Measurements from ENCODE around the gene HACL1.

The HACL1 gene

DNA sequence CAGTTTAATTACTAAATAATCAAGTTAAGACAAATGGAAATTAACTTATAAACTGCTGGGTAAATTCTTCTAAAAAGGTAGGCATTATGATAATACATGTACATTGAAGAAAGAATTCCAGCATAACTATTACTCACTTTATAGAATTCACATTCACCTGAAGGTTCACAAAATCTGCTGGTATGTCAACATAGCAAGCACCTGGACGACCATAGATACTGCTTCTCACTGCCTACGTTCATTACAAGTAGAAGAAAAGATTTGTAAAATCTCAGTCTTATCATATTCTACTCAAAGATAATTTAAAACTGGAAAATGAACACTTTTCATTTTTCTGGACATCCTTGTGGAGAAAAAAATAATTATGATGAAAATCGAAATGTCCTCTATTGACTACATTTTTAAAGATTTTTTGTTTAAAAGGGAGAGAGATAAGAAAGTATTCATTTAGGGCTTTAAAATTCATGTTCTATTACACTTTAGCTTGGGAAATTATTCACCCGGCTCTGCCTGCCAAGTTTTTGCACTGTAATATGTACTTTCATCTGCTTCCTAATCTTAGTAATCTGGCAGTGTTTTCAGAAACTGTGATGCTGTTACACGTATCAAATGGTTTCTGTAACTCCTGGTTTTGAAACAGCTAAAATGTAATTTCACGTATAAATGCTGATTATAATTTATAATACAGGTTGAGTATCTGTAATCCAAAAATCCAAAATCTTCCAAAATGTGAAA is 16.1 kb downstream of the HACL1 start:
- TF ChIP-seq, protein P1, sequence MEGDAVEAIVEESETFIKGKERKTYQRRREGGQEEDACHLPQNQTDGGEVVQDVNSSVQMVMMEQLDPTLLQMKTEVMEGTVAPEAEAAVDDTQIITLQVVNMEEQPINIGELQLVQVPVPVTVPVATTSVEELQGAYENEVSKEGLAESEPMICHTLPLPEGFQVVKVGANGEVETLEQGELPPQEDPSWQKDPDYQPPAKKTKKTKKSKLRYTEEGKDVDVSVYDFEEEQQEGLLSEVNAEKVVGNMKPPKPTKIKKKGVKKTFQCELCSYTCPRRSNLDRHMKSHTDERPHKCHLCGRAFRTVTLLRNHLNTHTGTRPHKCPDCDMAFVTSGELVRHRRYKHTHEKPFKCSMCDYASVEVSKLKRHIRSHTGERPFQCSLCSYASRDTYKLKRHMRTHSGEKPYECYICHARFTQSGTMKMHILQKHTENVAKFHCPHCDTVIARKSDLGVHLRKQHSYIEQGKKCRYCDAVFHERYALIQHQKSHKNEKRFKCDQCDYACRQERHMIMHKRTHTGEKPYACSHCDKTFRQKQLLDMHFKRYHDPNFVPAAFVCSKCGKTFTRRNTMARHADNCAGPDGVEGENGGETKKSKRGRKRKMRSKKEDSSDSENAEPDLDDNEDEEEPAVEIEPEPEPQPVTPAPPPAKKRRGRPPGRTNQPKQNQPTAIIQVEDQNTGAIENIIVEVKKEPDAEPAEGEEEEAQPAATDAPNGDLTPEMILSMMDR (IDR thresholded peaks at IDR 0.05; ENCODE audit: poor library complexity, severe bottlenecking) = no peak
- DNase-seq (ENCODE audit: low spot score) (no peak), ATAC-seq (ENCODE audit: low read depth) (no peak)
- Histone ChIP-seq H3K27me3 (ENCODE audit: insufficient read depth, poor library complexity, severe bottlenecking) (no peaks in the 10 kb centered on the region), H3K27ac (ENCODE audit: poor library complexity, severe bottlenecking) (no peak overlapping the region), H3K9me3 (ENCODE audit: severe bottlenecking) (no peaks in the 10 kb centered on the region), H3K4me3 (ENCODE audit: severe bottlenecking) (no peak overlapping the region), H3K4me1 (ENCODE audit: insufficient read depth, poor library complexity, severe bottlenecking) (no peaks in the 10 kb centered on the region), H3K36me3 (ENCODE audit: low read depth) (peaks cover 68% of the 10 kb centered on the region)

DNA sequence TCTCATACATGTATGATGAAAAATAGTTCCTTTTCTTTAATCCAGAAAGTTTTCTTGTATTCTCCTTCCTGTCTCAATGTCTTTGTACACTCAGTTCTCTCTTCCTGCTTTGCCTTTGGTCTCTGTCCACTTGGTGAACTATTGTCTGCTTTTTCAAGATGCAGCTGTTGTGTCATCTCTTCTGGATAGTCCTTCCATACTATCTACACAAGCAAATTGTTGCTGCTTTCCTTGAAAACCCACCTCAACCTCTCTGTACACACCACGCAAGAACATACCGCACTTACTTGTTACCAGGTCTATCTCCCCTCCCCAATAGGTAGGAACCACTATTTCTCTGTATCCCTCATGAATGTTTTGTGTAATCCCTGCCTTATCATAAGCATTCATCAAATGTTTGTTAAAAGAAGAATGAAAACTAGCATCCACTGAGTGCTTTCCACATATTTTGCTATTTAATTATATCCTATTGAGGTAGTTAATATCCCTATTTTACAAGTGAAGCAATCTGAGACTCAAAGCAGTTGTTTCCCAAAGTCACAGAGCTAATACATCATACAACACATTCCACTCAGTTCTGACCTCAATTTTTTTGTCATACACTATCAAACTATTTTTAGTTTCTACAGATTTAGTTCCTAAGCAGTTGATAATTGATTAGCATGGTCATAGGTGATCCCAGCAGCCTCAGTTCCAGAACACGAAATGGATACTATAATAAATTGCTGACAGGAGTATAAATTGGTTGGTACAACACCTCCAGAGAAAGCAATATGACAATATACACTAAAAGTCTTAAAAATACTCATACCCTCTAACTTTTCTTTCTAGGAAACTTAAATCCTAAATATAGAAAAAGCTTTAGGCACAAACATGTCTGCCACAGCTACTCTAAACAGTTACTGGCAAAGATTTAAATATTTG is 19.6 kb downstream of the HACL1 start:
- Histone ChIP-seq H3K4me1 (ENCODE audit: insufficient read depth, poor library complexity, severe bottlenecking) (no peaks in the 10 kb centered on the region), H3K36me3 (ENCODE audit: low read depth) (peaks cover 66% of the 10 kb centered on the region), H3K27me3 (ENCODE audit: insufficient read depth, poor library complexity, severe bottlenecking) (no peaks in the 10 kb centered on the region), H3K4me3 (ENCODE audit: severe bottlenecking) (no peak overlapping the region), H3K27ac (ENCODE audit: poor library complexity, severe bottlenecking) (no peak overlapping the region), H3K9me3 (ENCODE audit: severe bottlenecking) (no peaks in the 10 kb centered on the region)
- DNase-seq (ENCODE audit: low spot score) (no peak), ATAC-seq (ENCODE audit: low read depth) (no peak)
- TF ChIP-seq, protein P1 (IDR thresholded peaks at IDR 0.05; ENCODE audit: poor library complexity, severe bottlenecking) = no peak

DNA sequence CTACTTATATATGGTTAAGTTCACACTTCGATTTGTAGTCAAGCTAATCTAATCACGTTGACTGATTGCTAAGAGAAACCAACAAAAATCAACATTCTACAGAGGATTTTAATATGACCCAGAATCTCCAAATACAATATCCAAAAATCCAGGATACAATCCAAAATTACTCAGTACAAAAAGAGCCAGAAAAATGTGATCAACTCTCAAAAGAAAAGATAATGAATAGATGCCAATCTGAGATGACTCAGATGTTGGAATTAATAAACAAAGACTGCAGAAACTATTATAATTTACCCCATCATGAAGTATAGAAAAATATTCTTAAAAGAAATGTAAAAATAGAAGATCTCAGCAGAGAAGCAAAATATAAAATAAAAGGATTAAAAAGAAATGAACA is 22.3 kb downstream of the HACL1 start:
- Histone ChIP-seq H3K9me3 (ENCODE audit: severe bottlenecking) (no peaks in the 10 kb centered on the region), H3K4me3 (ENCODE audit: severe bottlenecking) (no peak overlapping the region), H3K27ac (ENCODE audit: poor library complexity, severe bottlenecking) (no peak overlapping the region), H3K4me1 (ENCODE audit: insufficient read depth, poor library complexity, severe bottlenecking) (no peaks in the 10 kb centered on the region), H3K36me3 (ENCODE audit: low read depth) (peaks cover 57% of the 10 kb centered on the region), H3K27me3 (ENCODE audit: insufficient read depth, poor library complexity, severe bottlenecking) (no peaks in the 10 kb centered on the region)
- DNase-seq (ENCODE audit: low spot score) (no peak), ATAC-seq (ENCODE audit: low read depth) (no peak)
- TF ChIP-seq, protein P1 (IDR thresholded peaks at IDR 0.05; ENCODE audit: poor library complexity, severe bottlenecking) = no peak

DNA sequence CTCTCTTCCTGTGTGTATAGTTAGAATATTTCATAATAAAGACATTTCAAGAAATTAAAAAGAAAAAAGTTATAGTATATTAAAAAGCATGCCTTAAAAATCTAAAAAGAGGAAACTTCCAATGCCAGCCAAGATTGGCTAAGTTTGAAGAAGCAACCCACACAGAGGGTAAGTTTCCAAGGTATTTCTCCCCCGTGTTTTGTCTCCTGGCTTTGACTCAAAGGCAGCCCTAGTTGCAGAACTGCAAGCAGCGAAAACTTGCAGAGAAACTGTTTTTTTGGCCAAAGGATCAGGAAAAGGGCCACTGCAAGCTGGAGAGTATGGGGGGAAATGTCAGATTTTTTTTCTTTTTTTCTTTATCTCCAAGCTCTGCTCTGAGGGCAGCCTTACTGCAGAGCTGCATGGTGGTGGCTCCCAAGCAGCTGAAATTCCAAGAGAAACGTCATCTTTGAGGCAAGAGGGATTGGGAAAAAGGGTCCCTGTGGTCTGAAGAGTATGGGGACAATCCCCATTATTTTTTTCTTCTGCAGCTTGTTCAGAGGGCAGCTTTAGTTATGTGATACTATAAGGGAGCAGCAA is 23.0 kb downstream of the HACL1 start:
- H3K9me3 ChIP-seq (ENCODE audit: severe bottlenecking) = no peaks in the 10 kb centered on the region
- H3K27me3 ChIP-seq (ENCODE audit: insufficient read depth, poor library complexity, severe bottlenecking) = no peaks in the 10 kb centered on the region
- no peaks in the 10 kb centered on the region for H3K4me1 ChIP-seq (ENCODE audit: insufficient read depth, poor library complexity, severe bottlenecking)
- H3K36me3 ChIP-seq (ENCODE audit: low read depth) = peaks cover 58% of the 10 kb centered on the region
- TF ChIP-seq, protein P1 (IDR thresholded peaks at IDR 0.05; ENCODE audit: poor library complexity, severe bottlenecking) = no peak
- DNase-seq (ENCODE audit: low spot score) (no peak), ATAC-seq (ENCODE audit: low read depth) (no peak)
- no peak overlapping the region for H3K27ac ChIP-seq (ENCODE audit: poor library complexity, severe bottlenecking)
- no peak overlapping the region for H3K4me3 ChIP-seq (ENCODE audit: severe bottlenecking)
